HG03103 (cell line): ENCODE measurements around the gene SSH2.

Experiments
- ATAC-seq: cut with Tn5 transposase; IDR thresholded peaks from one replicate; pipeline ENCODE4 v1.9.1; 2021; ENCODE audit warnings: low read depth; ENCODE audit not compliant: unreplicated experiment

Gene SSH2

GRCh38 chr17:29642171-29642611 is 287.8 kb downstream of the SSH2 start:
- no peak for ATAC-seq

- ATAC-seq: no peak
Observed at GRCh38 chr17:29640981-29641642, 288.9 kb downstream of the SSH2 start.

GRCh38 chr17:29640413-29640812 is 289.6 kb downstream of the SSH2 start:
- ATAC-seq: no peak

GRCh38 chr17:29633886-29634285 is 296.1 kb downstream of the SSH2 start:
- no peak for ATAC-seq

- ATAC-seq: no peak
Observed at GRCh38 chr17:29630630-29631193, 299.3 kb downstream of the SSH2 start.

GRCh38 chr17:29629839-29630238 is 300.2 kb downstream of the SSH2 start:
- no peak for ATAC-seq

- no peak for ATAC-seq
Observed at GRCh38 chr17:29628644-29629043, 301.4 kb downstream of the SSH2 start.

GRCh38 chr17:29627951-29628350 is 302.1 kb downstream of the SSH2 start:
- ATAC-seq: no peak

- no peak for ATAC-seq
Observed at GRCh38 chr17:29625037-29625750, 304.8 kb downstream of the SSH2 start.

- ATAC-seq: no peak
Observed at GRCh38 chr17:29624586-29624985, 305.4 kb downstream of the SSH2 start.

GRCh38 chr17:29623283-29623647 is 306.8 kb downstream of the SSH2 start:
- ATAC-seq: no peak

GRCh38 chr17:29622337-29623282 is 307.4 kb downstream of the SSH2 start, which contains the start of gene CORO6:
TSS of gene CORO6 (minus strand) at chr17:29622912. CDS start at chr17:29621421, 1,491 bp downstream.
- no peak for ATAC-seq

GRCh38 chr17:29621751-29622194 is 308.3 kb downstream of the SSH2 start:
- no peak for ATAC-seq

GRCh38 chr17:29620779-29621500 is 309.1 kb downstream of the SSH2 start:
- ATAC-seq: no peak

- no peak for ATAC-seq
Observed at GRCh38 chr17:29620271-29620670, 309.8 kb downstream of the SSH2 start.

GRCh38 chr17:29619251-29619650 is 310.8 kb downstream of the SSH2 start:
- no peak for ATAC-seq

- no peak for ATAC-seq
Observed at GRCh38 chr17:29618272-29619065, 311.6 kb downstream of the SSH2 start.

GRCh38 chr17:29617481-29618271 is 312.4 kb downstream of the SSH2 start:
- no peak for ATAC-seq
